Measurements from ENCODE around the gene ADK.
"Not testable (repeated sequence)": the region's sequence is repeated elsewhere in the genome, so short reads cannot be mapped to it uniquely, and the experiment has no call there.

Gene ADK

GRCh38 chr10:74433993-74434392 lies 283.0 kb downstream of the ADK start:
- Histone ChIP-seq H3K36me3 (ENCODE audit: control insufficient read depth, insufficient read depth, low read length) (no peaks in the 10 kb centered on the region), H3K27me3 (ENCODE audit: control insufficient read depth, insufficient read depth, low read length) (no peaks in the 10 kb centered on the region), H3K9me3 (ENCODE audit: control insufficient read depth, insufficient read depth, low read length) (no peaks in the 10 kb centered on the region), H3K27ac (ENCODE audit: low read length) (no peak overlapping the region), H3K4me3 (ENCODE audit: low read length) (no peak overlapping the region), H3K4me1 (ENCODE audit: control insufficient read depth, insufficient read depth, low read length) (no peaks in the 10 kb centered on the region)
- no peak for DNase-seq (ENCODE audit: low read depth, low spot score)
- no CpG with 5 or more reads among the region's 1 CpG for WGBS (ENCODE audit: insufficient coverage, insufficient read length)

GRCh38 chr10:74434547-74434946 lies 283.5 kb downstream of the ADK start:
- Histone ChIP-seq H3K27ac (ENCODE audit: low read length) (no peak overlapping the region), H3K27me3 (ENCODE audit: control insufficient read depth, insufficient read depth, low read length) (no peaks in the 10 kb centered on the region), H3K4me1 (ENCODE audit: control insufficient read depth, insufficient read depth, low read length) (no peaks in the 10 kb centered on the region), H3K4me3 (ENCODE audit: low read length) (no peak overlapping the region), H3K36me3 (ENCODE audit: control insufficient read depth, insufficient read depth, low read length) (no peaks in the 10 kb centered on the region), H3K9me3 (ENCODE audit: control insufficient read depth, insufficient read depth, low read length) (no peaks in the 10 kb centered on the region)
- no CpG with 5 or more reads among the region's 1 CpG for WGBS (ENCODE audit: insufficient coverage, insufficient read length)
- no peak for DNase-seq (ENCODE audit: low read depth, low spot score)

GRCh38 chr10:74436523-74437170 lies 285.6 kb downstream of the ADK start:
- Histone ChIP-seq H3K27me3 (ENCODE audit: control insufficient read depth, insufficient read depth, low read length) (no peaks in the 10 kb centered on the region), H3K9me3 (ENCODE audit: control insufficient read depth, insufficient read depth, low read length) (no peaks in the 10 kb centered on the region), H3K36me3 (ENCODE audit: control insufficient read depth, insufficient read depth, low read length) (no peaks in the 10 kb centered on the region), H3K4me1 (ENCODE audit: control insufficient read depth, insufficient read depth, low read length) (no peaks in the 10 kb centered on the region), H3K27ac (ENCODE audit: low read length) (no peak overlapping the region), H3K4me3 (ENCODE audit: low read length) (no peak overlapping the region)
- WGBS (ENCODE audit: insufficient coverage, insufficient read length): no CpG with 5 or more reads among the region's 3 CpGs
- DNase-seq (ENCODE audit: low read depth, low spot score): no peak

- H3K9me3 ChIP-seq (ENCODE audit: control insufficient read depth, insufficient read depth, low read length): no peaks in the 10 kb centered on the region
- H3K27ac ChIP-seq (ENCODE audit: low read length): no peak overlapping the region
- H3K27me3 ChIP-seq (ENCODE audit: control insufficient read depth, insufficient read depth, low read length): no peaks in the 10 kb centered on the region
- H3K36me3 ChIP-seq (ENCODE audit: control insufficient read depth, insufficient read depth, low read length): no peaks in the 10 kb centered on the region
- no peak for DNase-seq (ENCODE audit: low read depth, low spot score)
- H3K4me1 ChIP-seq (ENCODE audit: control insufficient read depth, insufficient read depth, low read length): no peaks in the 10 kb centered on the region
- no peak overlapping the region for H3K4me3 ChIP-seq (ENCODE audit: low read length)
Observed at GRCh38 chr10:74437822-74438221, 286.8 kb downstream of the ADK start.

GRCh38 chr10:74439213-74439612 lies 288.2 kb downstream of the ADK start:
- Histone ChIP-seq H3K4me3 (ENCODE audit: low read length) (no peak overlapping the region), H3K4me1 (ENCODE audit: control insufficient read depth, insufficient read depth, low read length) (no peaks in the 10 kb centered on the region), H3K27ac (ENCODE audit: low read length) (no peak overlapping the region), H3K36me3 (ENCODE audit: control insufficient read depth, insufficient read depth, low read length) (no peaks in the 10 kb centered on the region), H3K9me3 (ENCODE audit: control insufficient read depth, insufficient read depth, low read length) (no peaks in the 10 kb centered on the region), H3K27me3 (ENCODE audit: control insufficient read depth, insufficient read depth, low read length) (no peaks in the 10 kb centered on the region)
- no CpG with 5 or more reads among the region's 1 CpG for WGBS (ENCODE audit: insufficient coverage, insufficient read length)
- DNase-seq (ENCODE audit: low read depth, low spot score): no peak

- Histone ChIP-seq H3K4me3 (ENCODE audit: low read length) (no peak overlapping the region), H3K4me1 (ENCODE audit: control insufficient read depth, insufficient read depth, low read length) (no peaks in the 10 kb centered on the region), H3K27me3 (ENCODE audit: control insufficient read depth, insufficient read depth, low read length) (no peaks in the 10 kb centered on the region), H3K9me3 (ENCODE audit: control insufficient read depth, insufficient read depth, low read length) (no peaks in the 10 kb centered on the region), H3K36me3 (ENCODE audit: control insufficient read depth, insufficient read depth, low read length) (no peaks in the 10 kb centered on the region), H3K27ac (ENCODE audit: low read length) (no peak overlapping the region)
- no peak for DNase-seq (ENCODE audit: low read depth, low spot score)
Observed at GRCh38 chr10:74445493-74445892, 294.5 kb downstream of the ADK start.

- no peak for DNase-seq (ENCODE audit: low read depth, low spot score)
- Histone ChIP-seq H3K4me3 (ENCODE audit: low read length) (no peak overlapping the region), H3K27me3 (ENCODE audit: control insufficient read depth, insufficient read depth, low read length) (no peaks in the 10 kb centered on the region), H3K4me1 (ENCODE audit: control insufficient read depth, insufficient read depth, low read length) (no peaks in the 10 kb centered on the region), H3K27ac (ENCODE audit: low read length) (no peak overlapping the region), H3K36me3 (ENCODE audit: control insufficient read depth, insufficient read depth, low read length) (no peaks in the 10 kb centered on the region), H3K9me3 (ENCODE audit: control insufficient read depth, insufficient read depth, low read length) (no peaks in the 10 kb centered on the region)
Observed at GRCh38 chr10:74450602-74451001, 299.6 kb downstream of the ADK start.

GRCh38 chr10:74451127-74451829 lies 300.3 kb downstream of the ADK start:
- no peak for DNase-seq (ENCODE audit: low read depth, low spot score)
- Histone ChIP-seq H3K27ac (ENCODE audit: low read length) (no peak overlapping the region), H3K9me3 (ENCODE audit: control insufficient read depth, insufficient read depth, low read length) (no peaks in the 10 kb centered on the region), H3K36me3 (ENCODE audit: control insufficient read depth, insufficient read depth, low read length) (no peaks in the 10 kb centered on the region), H3K4me3 (ENCODE audit: low read length) (no peak overlapping the region), H3K27me3 (ENCODE audit: control insufficient read depth, insufficient read depth, low read length) (no peaks in the 10 kb centered on the region), H3K4me1 (ENCODE audit: control insufficient read depth, insufficient read depth, low read length) (no peaks in the 10 kb centered on the region)
- WGBS (ENCODE audit: insufficient coverage, insufficient read length): no CpG with 5 or more reads among the region's 1 CpG

GRCh38 chr10:74453169-74453568 lies 302.1 kb downstream of the ADK start:
- no peak overlapping the region for H3K27ac ChIP-seq (ENCODE audit: low read length)
- no CpG with 5 or more reads among the region's 1 CpG for WGBS (ENCODE audit: insufficient coverage, insufficient read length)

GRCh38 chr10:74457478-74457877 lies 306.5 kb downstream of the ADK start:
- H3K27me3 ChIP-seq (ENCODE audit: control insufficient read depth, insufficient read depth, low read length); H3K4me1 ChIP-seq (ENCODE audit: control insufficient read depth, insufficient read depth, low read length); H3K27ac ChIP-seq (ENCODE audit: low read length); H3K36me3 ChIP-seq (ENCODE audit: control insufficient read depth, insufficient read depth, low read length); H3K4me3 ChIP-seq (ENCODE audit: low read length); H3K9me3 ChIP-seq (ENCODE audit: control insufficient read depth, insufficient read depth, low read length); DNase-seq (ENCODE audit: low read depth, low spot score): not testable (repeated sequence)
- WGBS (ENCODE audit: insufficient coverage, insufficient read length): no CpG with 5 or more reads among the region's 1 CpG

More at GRCh38 chr10:74453169-74453568, 302.1 kb downstream of the ADK start:
- Histone ChIP-seq H3K4me1 (ENCODE audit: control insufficient read depth, insufficient read depth, low read length) (no peaks in the 10 kb centered on the region), H3K9me3 (ENCODE audit: control insufficient read depth, insufficient read depth, low read length) (no peaks in the 10 kb centered on the region), H3K4me3 (ENCODE audit: low read length) (no peak overlapping the region), H3K27me3 (ENCODE audit: control insufficient read depth, insufficient read depth, low read length) (no peaks in the 10 kb centered on the region), H3K36me3 (ENCODE audit: control insufficient read depth, insufficient read depth, low read length) (no peaks in the 10 kb centered on the region)
- DNase-seq (ENCODE audit: low read depth, low spot score): no peak

- H3K27ac ChIP-seq (ENCODE audit: low read length): no peak overlapping the region
- H3K36me3 ChIP-seq (ENCODE audit: control insufficient read depth, insufficient read depth, low read length): no peaks in the 10 kb centered on the region
- H3K4me3 ChIP-seq (ENCODE audit: low read length): no peak overlapping the region
- H3K27me3 ChIP-seq (ENCODE audit: control insufficient read depth, insufficient read depth, low read length): no peaks in the 10 kb centered on the region
- H3K4me1 ChIP-seq (ENCODE audit: control insufficient read depth, insufficient read depth, low read length): no peaks in the 10 kb centered on the region
- no CpG with 5 or more reads among the region's 1 CpG for WGBS (ENCODE audit: insufficient coverage, insufficient read length)
- H3K9me3 ChIP-seq (ENCODE audit: control insufficient read depth, insufficient read depth, low read length): no peaks in the 10 kb centered on the region
- DNase-seq (ENCODE audit: low read depth, low spot score): no peak
Observed at GRCh38 chr10:74460812-74461211, 309.8 kb downstream of the ADK start.

All from iPS DF 6.9 (cell line).